OCI-LY3 (cell line): ENCODE results near the gene ZFC3H1.

ENCODE experiments used
- CTCF ChIP-seq: fragments of 200-600, 300-600 bp; sonication (generic); IDR thresholded peaks from 2 replicates; pipeline ENCODE4 v1.5.1; 2014; ENCODE audit warnings: antibody characterized with exemption, low read length, low read depth
- EZH2phosphoT487 ChIP-seq: fragments of 200-600 bp; shearing (Covaris generic); IDR thresholded peaks from 2 replicates; pipeline ENCODE4 v1.6.1; 2018; ENCODE audit warnings: antibody characterized with exemption, mixed run types, low read depth

DNA sequence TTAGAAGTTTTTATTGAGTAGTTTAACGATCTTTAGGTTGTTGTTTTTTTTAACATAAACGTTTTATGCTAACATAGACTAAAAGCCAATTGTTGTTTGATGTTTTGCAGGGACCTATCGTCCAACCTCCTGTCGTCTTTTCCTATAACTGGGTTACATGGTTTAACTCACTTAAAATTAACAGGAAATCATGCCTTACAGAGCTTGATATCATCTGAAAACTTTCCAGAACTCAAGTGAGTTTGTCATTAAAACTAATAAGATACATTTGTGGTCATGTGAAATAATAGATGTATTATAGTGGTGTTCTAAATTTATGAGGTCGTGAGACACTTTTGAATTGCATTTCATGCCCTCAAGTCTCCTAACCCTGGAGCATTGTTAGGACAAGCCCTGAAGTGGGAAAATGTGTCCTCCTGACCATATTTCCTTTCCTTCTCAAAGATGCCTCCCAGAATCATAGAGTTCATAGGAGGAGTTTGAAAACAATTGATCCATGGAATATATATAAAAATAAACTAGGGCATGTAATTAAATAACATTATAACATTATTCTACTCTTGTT lies 84.9 kb downstream of the ZFC3H1 start:
- TF ChIP-seq CTCF: no peak
- TF ChIP-seq EZH2phosphoT487: no peak
